Upper lobe of left lung (tissue), 6 donors: ENCODE data around the gene B3GNT5. TPM values are rescaled to one million over a fixed set of nuclear protein-coding genes. Genes with fewer than 3 reads are reported as not detected.

Experiments used
- ATAC-seq, 2 donors: fragments of 200-7000 bp; cut with Tn5 transposase; one replicate each; pipeline ENCODE4 v1.9.1; 2022; ENCODE audit warnings: mild to moderate bottlenecking in 2 of 2, moderate library complexity in 2 of 2; ENCODE audit not compliant: low FRiP score in 2 of 2
- DNase-seq, 2 donors: peaks; one replicate each; pipeline ENCODE4 v3.0.0-alpha.2; 2019 to 2020
- H3K27ac ChIP-seq, 4 donors: fragments of 200-600 bp; sonication (generic); one replicate each; pipeline ENCODE4 v1.5.1; 2016 to 2019
- H3K27me3 ChIP-seq, 4 donors: fragments of 200-600 bp; sonication (generic); one replicate each; pipeline ENCODE4 v1.5.1; 2017 to 2019
- H3K36me3 ChIP-seq, 4 donors: fragments of 200-600 bp; sonication (generic); one replicate each; pipeline ENCODE4 v1.5.1; 2016 to 2019
- H3K4me1 ChIP-seq, 4 donors: fragments of 200-600 bp; sonication (generic); one replicate each; pipeline ENCODE4 v1.5.1; 2018 to 2019
- H3K4me3 ChIP-seq, 4 donors: fragments of 200-600 bp; sonication (generic); one replicate each; pipeline ENCODE4 v1.5.1; 2017 to 2019; ENCODE audit warnings: mild to moderate bottlenecking in 2 of 4, moderate library complexity in 1 of 4
- H3K9me3 ChIP-seq, 4 donors: fragments of 200-600 bp; sonication (generic); one replicate each; pipeline ENCODE4 v1.5.1; 2018 to 2019
- EP300 ChIP-seq, 4 donors: sonication (generic); formaldehyde crosslinking; IDR thresholded peaks; one replicate each; pipeline ENCODE4 v1.5.1; 2017; ENCODE audit warnings: antibody characterized with exemption in 4 of 4, control low read depth in 2 of 4
- POLR2A ChIP-seq, 4 donors: fragments of 450-650 bp; IDR thresholded peaks; one replicate each; pipeline ENCODE4 v1.5.1; 2016 to 2017; ENCODE audit warnings: antibody characterized with exemption in 4 of 4, mild to moderate bottlenecking in 2 of 4
- POLR2AphosphoS5 ChIP-seq, 2 donors: sonication (generic); formaldehyde crosslinking; IDR thresholded peaks; one replicate each; pipeline ENCODE4 v1.5.1; 2017; ENCODE audit warnings: antibody characterized with exemption in 2 of 2
- WGBS, 2 donors: methylation state at CpG; one replicate each; pipeline ENCODE4 v1.1.5; 2017 to 2018; 5-methylcytosine and 5-hydroxymethylcytosine counted together
- total RNA-seq, 6 donors: library from RNA; depleted of rRNA in 4 of 6; stranded (reverse); fragments of >200 nt in 4 of 6; gene quantifications; one replicate each; pipeline versions ENCODE4 v1.1.0 to v1.2.1, GENCODE V29; 2016 to 2021
- TF ChIP-seq, protein P1 (sequence below), 6 experiments: fragments of 450-650 bp in 4 of 6; fragments of 200-600 bp in 2 of 6; sonication (generic) in 2 of 6; IDR thresholded peaks; one replicate each; pipeline ENCODE4 v1.5.1; 2016 to 2019; ENCODE audit warnings: antibody characterized with exemption in 6 of 6
- donor health status: DM: no; HTN: no; CAD: no; lungs with moderate emphysema.
- donor health status: DM: no; HTN: yes; CAD: no; lungs with severe emphysema.

Gene B3GNT5
- total RNA-seq, 6 donors from 2014 or later: 15.7 to 44.5 (median 28.3) TPM

DNA sequence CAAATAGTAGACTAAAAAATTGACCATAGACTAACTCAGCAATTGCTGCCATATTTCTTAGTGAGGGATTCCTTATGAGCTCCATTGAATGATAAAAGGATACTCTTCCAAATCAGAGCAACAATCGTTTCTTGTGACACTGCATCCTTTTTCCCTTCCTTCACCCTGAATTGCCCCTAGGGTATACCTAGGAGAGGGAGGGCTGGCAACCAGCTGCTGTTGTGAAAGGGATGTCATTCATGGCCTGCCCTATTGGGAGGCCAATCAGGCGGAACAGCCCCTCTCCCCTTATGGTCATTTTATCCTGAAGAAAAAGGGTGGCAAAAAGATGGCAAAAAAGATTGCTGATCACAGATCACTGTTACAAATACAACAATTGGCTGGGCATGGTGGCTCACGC, 26.3 kb downstream of the B3GNT5 start:
- no peak for ATAC-seq
- 90 to 94% methylated on average over 3 of the region's 3 CpGs for WGBS, 2 donors

GRCh38 chr3:183281126-183281797, 28.2 kb downstream of the B3GNT5 start:
- no peak overlapping the region for H3K4me3 ChIP-seq
- DNase-seq: no peak
- TF ChIP-seq, protein P1, sequence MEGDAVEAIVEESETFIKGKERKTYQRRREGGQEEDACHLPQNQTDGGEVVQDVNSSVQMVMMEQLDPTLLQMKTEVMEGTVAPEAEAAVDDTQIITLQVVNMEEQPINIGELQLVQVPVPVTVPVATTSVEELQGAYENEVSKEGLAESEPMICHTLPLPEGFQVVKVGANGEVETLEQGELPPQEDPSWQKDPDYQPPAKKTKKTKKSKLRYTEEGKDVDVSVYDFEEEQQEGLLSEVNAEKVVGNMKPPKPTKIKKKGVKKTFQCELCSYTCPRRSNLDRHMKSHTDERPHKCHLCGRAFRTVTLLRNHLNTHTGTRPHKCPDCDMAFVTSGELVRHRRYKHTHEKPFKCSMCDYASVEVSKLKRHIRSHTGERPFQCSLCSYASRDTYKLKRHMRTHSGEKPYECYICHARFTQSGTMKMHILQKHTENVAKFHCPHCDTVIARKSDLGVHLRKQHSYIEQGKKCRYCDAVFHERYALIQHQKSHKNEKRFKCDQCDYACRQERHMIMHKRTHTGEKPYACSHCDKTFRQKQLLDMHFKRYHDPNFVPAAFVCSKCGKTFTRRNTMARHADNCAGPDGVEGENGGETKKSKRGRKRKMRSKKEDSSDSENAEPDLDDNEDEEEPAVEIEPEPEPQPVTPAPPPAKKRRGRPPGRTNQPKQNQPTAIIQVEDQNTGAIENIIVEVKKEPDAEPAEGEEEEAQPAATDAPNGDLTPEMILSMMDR (IDR thresholded peaks at IDR 0.05): no peak
- TF ChIP-seq POLR2A (IDR thresholded peaks at IDR 0.05): no peak
- TF ChIP-seq EP300 (IDR thresholded peaks at IDR 0.05): no peak
- no peak for TF ChIP-seq POLR2AphosphoS5 (IDR thresholded peaks at IDR 0.05)
- H3K36me3 ChIP-seq: no peaks in the 10 kb centered on the region
- 79 to 80% methylated on average over 8 of the region's 8 CpGs for WGBS, 2 donors
- H3K9me3 ChIP-seq: no peaks in the 10 kb centered on the region
- no peak for ATAC-seq
- H3K27me3 ChIP-seq: no peaks in the 10 kb centered on the region
- H3K4me1 ChIP-seq: peaks cover 10 to 13% (median 11%) of the 10 kb centered on the region in 4 donors
- H3K27ac ChIP-seq: no peak overlapping the region

More for the DNA sequence above, 26.3 kb downstream of the B3GNT5 start:
- no peak overlapping the region for H3K4me3 ChIP-seq
- peaks cover 10 to 13% (median 12%) of the 10 kb centered on the region in 4 donors for H3K4me1 ChIP-seq
- H3K27ac ChIP-seq: no peak overlapping the region
- no peak for TF ChIP-seq POLR2AphosphoS5 (IDR thresholded peaks at IDR 0.05)
- no peak for TF ChIP-seq EP300 (IDR thresholded peaks at IDR 0.05)
- TF ChIP-seq POLR2A (IDR thresholded peaks at IDR 0.05): no peak
- no peak for DNase-seq
- H3K36me3 ChIP-seq: no peaks in the 10 kb centered on the region
- H3K9me3 ChIP-seq: no peaks in the 10 kb centered on the region
- H3K27me3 ChIP-seq: no peaks in the 10 kb centered on the region

DNA sequence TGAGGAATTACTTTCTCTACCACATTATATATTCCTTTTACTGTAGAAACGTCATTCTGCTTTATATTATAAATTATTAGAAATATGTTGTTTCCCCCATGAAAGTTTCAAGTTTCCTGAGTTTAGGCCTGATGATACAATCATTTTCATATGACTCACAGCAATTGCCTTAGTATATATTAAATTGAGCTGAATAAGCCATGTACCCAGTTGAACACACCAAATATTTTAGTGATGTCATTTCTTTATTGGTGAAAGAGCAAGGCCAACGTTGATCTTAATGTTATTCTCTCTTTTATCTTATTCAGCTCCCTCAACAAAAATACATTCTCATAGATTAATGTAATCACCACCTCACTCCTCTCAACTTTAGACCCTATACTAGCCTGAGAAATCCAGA, 30.8 kb downstream of the B3GNT5 start:
- 86 to 87% methylated on average over 2 of the region's 2 CpGs for WGBS, 2 donors
- TF ChIP-seq EP300 (IDR thresholded peaks at IDR 0.05) (no peak), POLR2A (IDR thresholded peaks at IDR 0.05) (no peak), POLR2AphosphoS5 (IDR thresholded peaks at IDR 0.05) (no peak)
- TF ChIP-seq, protein P1 (IDR thresholded peaks at IDR 0.05): no peak
- no peaks in the 10 kb centered on the region for H3K9me3 ChIP-seq
- H3K36me3 ChIP-seq: no peaks in the 10 kb centered on the region
- H3K4me3 ChIP-seq: no peak overlapping the region
- ATAC-seq (no peak), DNase-seq (no peak)
- peaks cover 10 to 17% (median 14%) of the 10 kb centered on the region in 4 donors for H3K4me1 ChIP-seq
- no peak overlapping the region for H3K27ac ChIP-seq
- no peaks in the 10 kb centered on the region for H3K27me3 ChIP-seq

DNA sequence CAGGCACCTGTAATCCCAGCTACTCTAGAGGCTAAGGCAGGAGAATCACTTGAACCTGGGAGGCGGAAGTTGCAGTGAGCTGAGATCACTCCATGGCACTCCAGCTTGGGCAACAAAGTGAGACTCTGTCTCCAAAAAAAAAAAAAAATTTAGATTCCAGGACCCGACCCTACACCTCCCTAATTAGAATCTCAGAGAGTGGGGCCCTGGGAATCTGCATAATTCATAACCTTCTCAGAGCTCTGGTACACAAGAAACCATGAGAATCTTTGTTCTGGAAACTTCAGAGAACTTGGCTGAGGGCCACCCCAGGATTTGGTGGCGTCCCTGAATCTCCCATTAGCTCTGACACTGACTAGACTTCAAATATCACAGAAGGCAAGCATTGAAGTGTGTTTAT, 31.5 kb downstream of the B3GNT5 start:
- ATAC-seq (no peak), DNase-seq (no peak)
- H3K27ac ChIP-seq: no peak overlapping the region
- WGBS, 2 donors: 79 to 80% methylated on average over 3 of the region's 3 CpGs
- no peaks in the 10 kb centered on the region for H3K9me3 ChIP-seq
- H3K4me3 ChIP-seq: no peak overlapping the region
- TF ChIP-seq, protein P1 (IDR thresholded peaks at IDR 0.05): no peak
- TF ChIP-seq EP300 (IDR thresholded peaks at IDR 0.05): no peak
- TF ChIP-seq POLR2AphosphoS5 (IDR thresholded peaks at IDR 0.05): no peak
- no peak for TF ChIP-seq POLR2A (IDR thresholded peaks at IDR 0.05)
- no peaks in the 10 kb centered on the region for H3K27me3 ChIP-seq
- H3K4me1 ChIP-seq: peaks cover 10 to 17% (median 14%) of the 10 kb centered on the region in 4 donors
- no peaks in the 10 kb centered on the region for H3K36me3 ChIP-seq

DNA sequence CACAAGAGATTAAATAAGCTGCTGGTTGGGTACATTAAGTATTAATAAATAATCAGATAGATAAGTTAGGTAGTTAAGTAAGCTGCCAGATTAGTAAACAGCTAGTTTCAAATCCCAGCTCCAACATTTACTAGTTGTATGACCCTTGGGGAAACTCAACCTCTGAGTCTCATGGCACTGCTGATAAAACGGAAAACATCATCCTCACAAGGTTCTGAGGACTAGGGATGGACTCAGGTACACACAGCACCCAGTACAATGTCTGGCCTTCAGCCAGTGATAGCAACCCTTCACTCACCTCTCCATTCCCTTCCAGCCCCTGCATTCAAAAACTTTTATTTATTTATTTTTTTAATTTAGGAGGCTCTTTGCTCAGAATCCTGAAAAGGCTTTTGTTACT, 32.3 kb downstream of the B3GNT5 start:
- H3K9me3 ChIP-seq: no peaks in the 10 kb centered on the region
- 61 to 88% methylated on average over 1 of the region's 1 CpG for WGBS, 2 donors
- no peak for TF ChIP-seq POLR2A (IDR thresholded peaks at IDR 0.05)
- no peak for TF ChIP-seq EP300 (IDR thresholded peaks at IDR 0.05)
- TF ChIP-seq POLR2AphosphoS5 (IDR thresholded peaks at IDR 0.05): no peak
- TF ChIP-seq, protein P1 (IDR thresholded peaks at IDR 0.05): no peak
- peaks cover 10 to 17% (median 14%) of the 10 kb centered on the region in 4 donors for H3K4me1 ChIP-seq
- H3K4me3 ChIP-seq: no peak overlapping the region
- H3K27ac ChIP-seq: peak overlapping the region; percentile 62 to 65 (median 64)
- no peaks in the 10 kb centered on the region for H3K36me3 ChIP-seq
- H3K27me3 ChIP-seq: no peaks in the 10 kb centered on the region
- no peak for ATAC-seq
- no peak for DNase-seq
